ENCODE measurements around the gene TMEM163. TPM values are rescaled to one million over a fixed set of nuclear protein-coding genes. Genes with fewer than 3 reads are reported as not detected.

The TMEM163 gene
- total RNA-seq, 2 donors from 2014 or later, result 0.16 TPM; not detected in 1

DNA sequence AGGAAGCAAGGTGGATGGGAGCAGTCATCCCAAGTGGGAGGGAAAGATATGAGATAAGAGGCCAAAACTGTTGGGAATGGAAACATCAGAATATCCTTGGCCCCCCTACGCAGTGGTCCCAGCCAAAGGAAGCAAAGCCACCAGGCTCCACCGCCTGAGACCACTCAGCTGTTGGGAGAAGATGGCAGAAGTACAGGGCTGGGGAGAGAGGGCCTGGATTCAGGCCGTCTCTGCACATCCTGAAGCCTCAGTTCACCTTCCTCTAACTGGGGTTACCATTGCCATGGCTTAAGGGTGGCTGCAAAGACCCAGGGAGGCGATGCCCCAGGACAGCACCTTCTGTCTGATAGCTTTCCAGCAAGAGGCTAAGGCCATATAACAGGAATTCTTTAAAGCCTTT, 271.1 kb downstream of the TMEM163 start:
- DNase-seq (ENCODE audit: low spot score in 2 of 2) (no peak), ATAC-seq (no peak)
- no peaks in the 10 kb centered on the region for H3K9me3 Mint-ChIP-seq
- no peaks in the 10 kb centered on the region for H3K36me3 Mint-ChIP-seq
- H3K27ac Mint-ChIP-seq, result no peak overlapping the region

DNA sequence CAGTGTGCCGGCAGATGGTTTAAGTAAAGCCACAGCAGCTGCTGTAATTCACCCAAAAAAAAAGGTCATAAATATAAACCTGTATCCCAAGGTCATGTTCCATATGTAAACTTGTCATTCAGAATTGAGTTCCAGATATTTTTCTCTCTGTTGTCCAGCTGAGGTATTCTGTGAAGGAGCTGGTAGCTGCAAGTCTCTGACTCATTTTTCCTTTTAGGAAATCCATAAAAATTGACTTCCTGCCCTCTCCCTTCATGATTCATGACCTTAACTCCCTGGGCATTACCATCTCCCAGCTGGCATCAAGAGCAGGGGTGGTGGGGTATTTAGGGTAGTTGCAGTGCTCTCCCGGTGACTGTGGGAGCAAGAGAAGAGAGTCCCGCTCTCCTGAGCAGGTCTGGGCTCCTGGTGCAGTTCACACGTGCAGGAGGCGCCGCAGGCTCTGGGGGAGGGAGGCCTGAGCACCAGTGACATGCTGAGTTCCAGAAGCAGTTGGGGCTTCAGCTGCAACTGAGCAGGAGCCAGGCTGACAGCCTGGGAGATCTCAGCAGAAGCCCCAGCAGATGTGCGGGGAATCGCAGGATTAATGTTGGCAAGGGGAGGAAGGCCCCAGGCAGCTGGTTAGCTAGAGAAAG, 272.3 kb downstream of the TMEM163 start:
- no peak for ATAC-seq
- H3K36me3 Mint-ChIP-seq, result no peaks in the 10 kb centered on the region
- H3K9me3 Mint-ChIP-seq, result no peaks in the 10 kb centered on the region
- DNase-seq (ENCODE audit: low spot score in 2 of 2), result no peak
- H3K27ac Mint-ChIP-seq, result no peak overlapping the region

DNA sequence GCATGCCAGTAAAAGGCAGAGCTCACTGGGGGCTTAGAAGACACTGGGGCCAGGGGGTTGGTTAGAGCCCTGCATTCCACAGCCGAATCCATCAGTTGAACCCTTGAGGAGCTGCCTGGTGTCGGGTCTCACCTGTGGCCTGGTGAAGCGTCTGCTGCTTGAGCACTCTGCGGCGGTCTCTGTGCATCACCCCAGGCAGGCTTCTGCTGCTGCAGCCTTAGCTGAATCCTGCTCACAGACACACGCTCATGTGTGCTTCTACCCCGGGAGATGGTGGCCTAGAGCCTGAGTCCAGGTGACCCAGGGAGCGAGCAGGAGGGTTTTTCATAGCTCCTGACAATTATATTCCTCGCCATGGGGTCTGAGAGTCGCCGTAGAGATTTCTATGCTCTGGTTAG, 272.8 kb downstream of the TMEM163 start:
- Mint-ChIP-seq H3K36me3 (no peaks in the 10 kb centered on the region), H3K9me3 (no peaks in the 10 kb centered on the region), H3K27ac (no peak overlapping the region)
- no peak for DNase-seq (ENCODE audit: low spot score in 2 of 2)
- ATAC-seq, result no peak

DNA sequence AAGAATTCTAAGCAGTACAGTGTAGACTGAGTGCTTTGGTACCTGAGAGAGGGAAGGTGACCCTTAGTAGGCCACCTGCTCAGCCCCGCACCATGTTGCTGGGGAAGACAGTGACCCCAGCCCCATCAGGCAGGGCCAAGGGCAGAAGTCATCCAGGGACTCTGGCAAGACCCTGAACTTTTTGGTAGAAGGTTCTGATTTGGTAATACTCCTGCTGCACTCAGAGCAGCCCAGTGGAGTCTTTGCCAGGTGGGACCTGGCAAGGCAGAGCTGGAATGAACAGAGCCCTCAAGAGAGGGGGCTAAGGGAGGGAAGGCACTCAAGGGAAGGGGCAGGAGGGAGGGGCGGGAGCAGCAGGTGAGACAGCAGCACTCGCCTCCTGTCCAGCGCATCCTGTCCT, 273.7 kb downstream of the TMEM163 start:
- H3K36me3 Mint-ChIP-seq, result no peaks in the 10 kb centered on the region
- ATAC-seq (no peak), DNase-seq (ENCODE audit: low spot score in 2 of 2) (no peak)
- H3K27ac Mint-ChIP-seq, result peak overlapping the region in 1 of 2 donors; percentile 65
- H3K9me3 Mint-ChIP-seq, result no peaks in the 10 kb centered on the region

DNA sequence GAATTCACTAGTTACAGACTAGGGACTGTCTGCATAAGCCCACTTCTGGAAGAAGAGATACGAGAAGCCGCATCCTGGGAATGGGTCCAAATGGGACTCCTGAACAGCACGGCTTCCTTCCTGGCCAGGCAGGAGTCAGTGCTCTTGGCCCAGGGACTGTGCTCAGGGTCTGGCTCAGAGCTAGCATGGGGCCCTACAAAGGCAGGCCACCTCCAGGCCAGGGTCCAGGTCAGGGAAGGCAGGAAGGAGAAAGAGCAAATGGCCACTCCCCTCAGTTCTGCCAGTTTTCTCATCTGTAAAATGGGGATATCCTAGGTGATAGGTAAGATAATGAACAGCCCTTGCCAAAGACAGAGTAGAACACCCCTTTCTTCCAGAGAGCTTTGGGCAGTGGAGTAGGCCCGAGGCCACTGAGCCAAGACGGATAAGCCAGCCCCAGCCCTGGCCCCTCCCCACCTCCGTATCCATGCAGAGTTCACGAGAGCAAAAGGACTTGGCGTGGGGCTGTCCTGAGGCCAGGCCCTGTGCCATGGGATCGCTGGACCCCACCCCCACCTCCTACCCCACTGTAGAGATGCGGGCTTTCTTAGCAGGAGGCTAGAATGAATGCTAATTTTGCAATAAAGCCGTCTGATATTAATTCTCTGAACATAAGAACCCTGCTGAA, 274.9 kb downstream of the TMEM163 start:
- Mint-ChIP-seq H3K9me3 (no peaks in the 10 kb centered on the region), H3K36me3 (no peaks in the 10 kb centered on the region), H3K27ac (no peak overlapping the region)
- DNase-seq (ENCODE audit: low spot score in 2 of 2), result no peak
- ATAC-seq, result no peak

DNA sequence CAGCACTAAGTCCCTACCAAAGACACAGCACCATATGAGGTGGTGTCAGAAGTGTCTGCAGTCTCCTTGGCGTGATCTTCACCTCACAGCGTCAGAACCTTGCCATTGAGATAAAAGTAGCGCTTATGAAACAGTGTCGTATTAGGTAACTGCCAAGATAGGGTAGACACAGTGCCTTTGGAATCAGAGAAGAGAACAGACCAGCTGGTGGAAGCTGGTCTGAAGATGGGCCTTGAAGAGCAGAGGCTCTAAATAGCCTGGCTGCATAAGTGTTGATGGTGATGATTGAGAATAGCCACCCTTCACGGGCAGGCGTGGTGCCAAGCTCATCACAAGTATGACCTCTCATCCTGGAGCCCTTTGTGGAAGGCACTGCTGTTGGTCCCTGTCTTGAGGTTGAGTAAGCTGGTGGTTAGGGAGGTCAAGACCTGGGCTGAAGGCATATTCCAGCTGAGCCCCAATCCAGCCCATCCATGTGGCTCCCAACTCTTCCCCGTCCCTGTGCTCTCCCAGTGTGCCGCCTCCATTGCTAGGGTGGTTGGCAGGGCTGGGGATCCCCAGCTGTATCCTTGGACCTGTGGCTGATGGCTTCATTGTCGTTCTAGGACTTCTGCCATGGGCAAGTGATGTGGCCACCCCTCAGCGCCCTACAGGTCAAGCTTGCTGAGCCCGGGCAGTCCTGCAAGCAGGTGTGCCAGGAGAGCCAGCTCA, 277.5 kb downstream of the TMEM163 start:
- ATAC-seq (no peak), DNase-seq (ENCODE audit: low spot score in 2 of 2) (no peak)
- H3K9me3 Mint-ChIP-seq, result no peaks in the 10 kb centered on the region
- no peaks in the 10 kb centered on the region for H3K36me3 Mint-ChIP-seq
- no peak overlapping the region for H3K27ac Mint-ChIP-seq

DNA sequence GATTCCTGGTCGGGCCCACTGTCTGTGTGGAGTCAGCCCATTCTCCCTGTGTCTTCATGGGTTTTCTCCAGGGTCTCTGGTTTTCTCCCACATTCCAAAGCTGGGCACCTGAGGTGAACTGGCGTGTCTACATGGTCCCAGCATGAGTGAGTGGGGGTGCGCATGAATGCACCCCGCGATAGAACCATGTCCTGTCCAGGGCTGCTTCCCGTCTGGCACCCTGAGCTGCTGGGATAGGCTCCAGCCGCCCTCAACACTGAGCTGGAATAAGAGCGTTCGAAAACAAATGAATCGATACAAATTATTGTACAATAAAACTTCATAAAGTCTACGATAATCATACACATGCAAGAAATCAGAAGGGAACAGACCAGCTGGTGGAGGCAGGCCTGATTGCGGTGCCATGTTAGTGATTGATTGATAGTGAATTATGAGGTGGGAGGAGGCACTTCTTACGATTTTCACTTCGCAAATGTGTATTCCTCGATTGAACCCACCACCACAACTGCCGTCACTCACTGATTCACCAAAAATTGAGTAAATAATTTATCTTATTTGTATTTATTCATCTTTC, 278.4 kb downstream of the TMEM163 start:
- no peaks in the 10 kb centered on the region for H3K36me3 Mint-ChIP-seq
- no peak for DNase-seq (ENCODE audit: low spot score in 2 of 2)
- no peak overlapping the region for H3K27ac Mint-ChIP-seq
- no peak for ATAC-seq
- H3K9me3 Mint-ChIP-seq, result no peaks in the 10 kb centered on the region

DNA sequence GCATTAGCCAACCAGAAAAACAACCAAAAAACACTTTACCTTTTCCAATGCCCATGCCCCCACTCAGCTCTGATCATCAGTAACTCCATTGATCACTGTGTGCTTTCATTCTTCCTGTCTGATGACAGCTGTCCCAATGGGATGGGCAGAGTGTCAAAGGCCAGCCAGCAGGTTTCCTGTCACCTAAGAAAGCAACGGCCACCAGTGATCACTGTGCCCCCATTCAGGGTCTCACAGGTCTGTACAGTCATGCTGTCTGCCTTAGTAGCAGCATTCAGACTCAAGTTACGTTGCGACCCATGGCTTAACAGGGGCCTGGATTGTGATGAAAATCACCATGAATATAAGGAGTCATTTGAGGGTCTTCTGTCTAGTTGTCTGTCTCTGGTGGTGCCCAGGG, 280.4 kb downstream of the TMEM163 start:
- Mint-ChIP-seq H3K36me3 (no peaks in the 10 kb centered on the region), H3K27ac (no peak overlapping the region), H3K9me3 (no peaks in the 10 kb centered on the region)
- ATAC-seq (no peak), DNase-seq (ENCODE audit: low spot score in 2 of 2) (no peak)

DNA sequence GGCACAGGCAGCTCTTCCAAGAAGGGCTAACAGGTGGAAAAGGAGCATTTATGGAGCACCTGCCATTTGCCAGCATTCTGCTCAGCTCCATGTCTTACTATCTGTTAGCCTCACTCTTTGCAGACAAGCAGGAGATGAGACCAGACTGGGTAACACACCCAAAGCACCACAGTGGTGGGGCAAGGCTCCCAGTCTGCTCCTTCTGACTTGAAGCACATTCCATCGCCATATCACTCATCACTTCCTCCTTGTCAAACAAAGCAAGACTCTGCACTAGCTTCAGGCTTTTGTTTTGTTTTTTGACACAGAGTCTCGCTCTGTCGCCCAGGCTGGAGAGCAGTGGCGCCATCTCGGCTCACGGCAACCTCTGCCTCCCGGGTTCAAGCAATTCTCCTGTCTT, 282.1 kb downstream of the TMEM163 start:
- ATAC-seq, result no peak
- no peak for DNase-seq (ENCODE audit: low spot score in 2 of 2)
- Mint-ChIP-seq H3K9me3 (no peaks in the 10 kb centered on the region), H3K27ac (no peak overlapping the region), H3K36me3 (no peaks in the 10 kb centered on the region)

DNA sequence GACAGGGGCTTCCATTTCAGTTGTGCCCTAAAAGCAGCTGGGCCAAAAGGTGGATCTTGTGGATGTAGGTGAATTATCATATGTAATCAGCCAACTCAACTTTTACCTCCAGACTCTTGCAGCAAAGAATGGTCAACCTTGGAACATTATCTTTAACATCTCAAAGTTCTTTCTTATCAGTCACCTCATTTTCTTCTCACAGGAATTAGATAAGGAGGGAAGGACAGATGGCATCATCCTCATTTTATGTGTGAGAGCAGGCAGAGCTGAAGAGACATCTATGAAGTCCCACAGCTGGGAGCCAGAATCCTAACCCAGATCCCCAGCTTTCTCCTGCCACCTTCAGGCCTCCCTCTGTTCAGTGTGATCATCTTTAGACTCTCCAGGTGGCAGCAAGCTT, 282.9 kb downstream of the TMEM163 start:
- Mint-ChIP-seq H3K36me3 (no peaks in the 10 kb centered on the region), H3K27ac (no peak overlapping the region), H3K9me3 (no peaks in the 10 kb centered on the region)
- no peak for DNase-seq (ENCODE audit: low spot score in 2 of 2)
- ATAC-seq, result no peak

DNA sequence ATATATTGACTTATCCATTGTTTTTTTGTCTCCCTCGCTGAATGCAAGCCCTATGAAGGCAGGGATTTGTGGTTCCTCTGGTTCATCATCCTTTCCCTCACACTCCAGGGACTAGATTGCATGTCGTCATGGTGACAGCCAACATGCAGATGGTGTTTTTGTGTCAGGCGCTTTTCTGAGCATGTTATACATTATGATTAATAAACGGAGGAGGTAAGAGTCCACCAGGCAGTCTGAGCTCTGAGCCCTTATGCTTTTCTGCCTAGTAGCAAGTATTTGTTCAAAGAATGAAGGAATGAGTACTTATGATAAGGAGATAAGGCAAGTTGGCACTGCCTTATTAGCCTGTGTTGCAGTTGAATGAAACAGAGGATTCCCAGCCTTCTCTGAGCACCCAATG, 283.3 kb downstream of the TMEM163 start:
- H3K27ac Mint-ChIP-seq, result no peak overlapping the region
- ATAC-seq (no peak), DNase-seq (ENCODE audit: low spot score in 2 of 2) (no peak)
- no peaks in the 10 kb centered on the region for H3K9me3 Mint-ChIP-seq
- no peaks in the 10 kb centered on the region for H3K36me3 Mint-ChIP-seq

DNA sequence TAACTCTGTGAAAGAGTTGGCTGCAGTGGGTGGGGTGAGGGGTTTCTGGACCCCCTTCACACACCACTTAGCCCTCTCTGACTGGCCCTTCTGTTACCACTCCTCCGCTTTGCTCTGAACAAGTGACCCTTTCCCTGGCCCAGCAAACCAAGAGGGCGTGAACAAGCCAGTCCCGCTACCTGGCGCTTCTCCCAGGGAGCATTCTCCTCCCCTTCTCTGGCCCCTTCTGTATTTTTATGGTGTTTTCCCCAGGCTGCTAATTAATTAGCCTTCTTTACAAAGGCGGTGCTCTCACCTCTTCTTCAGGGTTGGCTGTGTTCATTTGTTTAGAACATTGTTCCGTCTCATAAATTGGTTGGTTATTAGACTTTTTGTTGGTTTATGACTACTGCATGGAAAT, 284.8 kb downstream of the TMEM163 start:
- DNase-seq (ENCODE audit: low spot score in 2 of 2), result no peak
- Mint-ChIP-seq H3K27ac (no peak overlapping the region), H3K36me3 (no peaks in the 10 kb centered on the region), H3K9me3 (no peaks in the 10 kb centered on the region)
- no peak for ATAC-seq

DNA sequence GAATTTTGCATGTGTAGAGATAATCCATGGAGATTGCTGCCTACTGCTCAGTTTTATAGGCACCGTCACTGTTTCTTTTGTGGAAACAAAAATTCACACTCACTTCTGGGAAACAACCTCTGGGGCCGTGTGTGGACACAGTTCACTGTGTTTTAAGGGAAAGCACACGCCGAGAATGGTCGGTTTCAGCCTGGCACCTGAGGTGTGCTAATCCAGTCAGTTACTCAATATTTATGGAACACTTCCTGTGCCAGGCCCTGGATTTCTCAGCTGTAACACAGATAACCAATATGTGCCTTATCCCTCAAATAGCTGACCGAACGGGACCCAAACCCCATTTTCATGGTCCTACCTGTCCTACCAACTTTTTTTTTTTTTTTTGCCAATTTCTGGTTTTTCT, 285.3 kb downstream of the TMEM163 start:
- DNase-seq (ENCODE audit: low spot score in 2 of 2) (no peak), ATAC-seq (no peak)

DNA sequence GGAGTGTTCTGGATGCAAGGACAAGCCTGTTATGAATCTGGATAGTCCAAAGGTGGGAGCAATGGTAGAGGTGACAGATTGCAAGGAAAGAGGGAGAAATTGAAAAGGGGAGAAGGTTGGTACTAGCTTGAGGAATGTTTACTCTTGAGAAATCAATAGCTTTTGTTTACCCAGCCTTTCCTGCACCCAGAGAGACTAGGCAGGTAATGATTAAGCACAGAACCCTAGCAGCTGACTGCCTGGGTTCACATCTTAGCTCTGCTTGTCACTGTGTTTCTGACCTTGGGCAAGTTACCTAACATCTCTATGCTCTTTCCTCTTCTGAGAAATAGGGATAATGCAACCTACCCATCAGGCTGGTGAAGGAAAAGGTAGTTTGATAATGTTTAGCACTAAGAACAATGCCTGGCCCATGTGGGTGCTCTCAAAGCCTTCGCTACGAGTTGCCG, 286.3 kb downstream of the TMEM163 start:
- no peak for DNase-seq (ENCODE audit: low spot score in 2 of 2)
- H3K9me3 Mint-ChIP-seq, result no peaks in the 10 kb centered on the region
- no peak overlapping the region for H3K27ac Mint-ChIP-seq
- no peaks in the 10 kb centered on the region for H3K36me3 Mint-ChIP-seq
- no peak for ATAC-seq

More for the DNA sequence above, 285.3 kb downstream of the TMEM163 start:
- no peak overlapping the region for H3K27ac Mint-ChIP-seq
- H3K9me3 Mint-ChIP-seq, result no peaks in the 10 kb centered on the region
- no peaks in the 10 kb centered on the region for H3K36me3 Mint-ChIP-seq

DNA sequence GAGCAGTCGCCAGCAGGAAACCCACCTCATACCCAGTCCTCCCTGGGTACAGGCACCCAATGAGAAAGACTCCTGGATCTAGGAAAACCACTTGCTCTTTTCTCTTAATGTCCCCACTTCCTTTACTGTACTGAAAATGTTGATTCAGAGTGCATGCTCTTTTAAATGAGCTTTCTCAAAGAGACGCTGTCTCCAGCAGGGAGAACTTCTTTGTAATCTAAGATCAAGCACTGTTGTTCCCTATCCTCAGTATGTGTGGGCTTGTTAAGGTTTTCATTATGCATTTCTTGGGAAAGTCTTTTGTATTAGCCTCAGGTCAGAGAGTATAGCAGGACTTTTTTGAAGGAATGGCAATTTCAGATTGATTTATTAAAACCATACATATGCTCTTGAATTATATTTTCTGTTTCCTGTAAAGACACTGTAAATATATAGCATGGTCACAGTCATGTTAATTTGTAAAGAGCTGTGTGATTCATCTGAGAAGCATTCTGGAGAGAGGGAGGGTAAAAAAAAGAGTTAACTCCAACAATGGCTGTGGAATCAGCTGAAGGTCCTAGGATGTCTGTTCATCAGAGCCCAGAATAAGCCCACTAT, 286.9 kb downstream of the TMEM163 start:
- ATAC-seq (no peak), DNase-seq (ENCODE audit: low spot score in 2 of 2) (no peak)
- Mint-ChIP-seq H3K9me3 (no peaks in the 10 kb centered on the region), H3K27ac (no peak overlapping the region), H3K36me3 (no peaks in the 10 kb centered on the region)

DNA sequence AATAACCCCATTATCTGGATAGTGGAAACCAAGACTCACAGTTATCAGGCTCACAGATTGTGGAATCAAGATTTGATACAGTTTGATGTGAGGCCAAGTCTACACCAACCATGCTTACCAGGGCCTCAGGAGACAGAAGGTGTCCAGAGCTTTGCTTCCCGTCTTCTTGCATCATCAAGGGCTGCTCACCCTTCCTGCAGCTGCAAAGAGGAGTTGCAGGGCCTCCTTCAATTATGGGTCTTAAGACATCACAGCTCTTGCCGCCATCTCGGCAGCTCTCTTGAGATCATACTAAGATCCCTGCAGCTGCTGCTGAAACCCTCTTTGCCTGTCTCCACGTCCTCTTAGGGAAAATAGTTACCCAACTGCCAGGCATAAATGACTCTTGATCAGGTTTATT, 288.9 kb downstream of the TMEM163 start:
- DNase-seq (ENCODE audit: low spot score in 2 of 2), result no peak
- Mint-ChIP-seq H3K36me3 (peaks cover 0 to 7% of the 10 kb centered on the region in 2 donors), H3K9me3 (no peaks in the 10 kb centered on the region), H3K27ac (no peak overlapping the region)
- ATAC-seq, result no peak

DNA sequence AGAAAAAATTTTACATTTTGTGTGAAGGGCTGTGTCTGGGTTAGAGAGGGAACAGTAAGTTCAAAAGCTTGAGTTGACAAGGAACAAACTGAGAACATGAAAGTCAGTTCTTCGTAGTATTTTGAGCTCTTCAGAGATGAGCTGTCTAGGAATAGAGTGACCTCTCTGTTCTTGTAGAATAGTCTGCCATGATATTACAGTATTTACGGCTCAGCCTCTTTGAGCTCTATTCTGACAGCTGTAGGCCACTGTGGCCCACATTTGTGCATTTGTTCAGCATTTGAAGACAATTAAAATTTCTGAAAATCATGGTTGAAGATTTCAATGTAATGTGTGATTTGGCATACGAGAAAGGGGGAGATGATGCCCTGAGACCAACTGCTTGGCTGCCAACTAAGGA, 292.1 kb downstream of the TMEM163 start:
- Mint-ChIP-seq H3K27ac (no peak overlapping the region), H3K9me3 (no peaks in the 10 kb centered on the region), H3K36me3 (peaks cover 0 to 7% of the 10 kb centered on the region in 2 donors)
- ATAC-seq (no peak), DNase-seq (ENCODE audit: low spot score in 2 of 2) (no peak)
